LHCN-M2 (cell line): Measurements from ENCODE around the gene STIP1. TPM values are rescaled to one million over a fixed set of nuclear protein-coding genes. Genes with fewer than 3 reads are reported as not detected.

Source experiments
- DNase-seq: peaks from one replicate; pipeline ENCODE4 v3.0.0-alpha.2; 2012; ENCODE audit warnings: low read depth
- total RNA-seq: library from RNA; depleted of rRNA; stranded (reverse); fragments of >200 nt; gene quantifications from 2 replicates; pipeline ENCODE4 v1.2.3, GENCODE V29; 2014; rRNA removed

Gene STIP1
- total RNA-seq, 1 experiment from 2014 or later, result 237 TPM

GRCh38 chr11:64249563-64250414 lies 63.8 kb downstream of the STIP1 start:
- DNase-seq, result no peak

DNA sequence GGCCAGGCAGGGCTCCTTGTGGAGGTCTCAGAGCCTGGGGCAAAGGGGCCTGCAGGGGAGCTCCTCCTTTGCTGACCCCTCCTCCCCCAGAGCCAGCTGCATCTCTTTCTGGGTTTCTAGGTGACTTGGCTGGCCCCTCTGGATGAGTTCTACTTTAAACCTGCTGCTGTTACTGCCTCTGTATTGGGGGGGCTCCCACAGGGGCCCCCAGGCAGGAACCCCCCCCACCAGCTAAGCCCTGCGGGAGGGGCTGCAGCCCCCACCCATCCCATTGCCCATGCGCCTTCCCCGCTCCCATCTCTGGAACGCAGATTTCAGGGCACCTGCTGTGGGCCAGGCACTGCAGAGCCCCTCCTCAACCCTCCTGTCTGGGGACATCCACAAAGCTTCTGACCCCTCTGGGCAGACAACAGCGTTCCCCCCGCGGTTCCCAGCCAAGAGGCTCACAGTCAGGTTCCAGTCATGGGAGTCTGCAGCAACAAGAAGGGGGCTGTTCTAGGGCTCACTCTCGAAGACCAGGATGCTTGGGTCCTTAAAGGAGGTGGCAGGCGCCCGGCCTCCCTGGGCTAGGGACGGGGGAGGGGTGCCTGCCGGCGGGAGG lies 64.5 kb downstream of the STIP1 start:
- DNase-seq, result no peak

- no peak for DNase-seq
These were observed 65.2 kb downstream of the STIP1 start, which contains the start of gene PLCB3 for GRCh38 chr11:64251016-64251752. PLCB3 (plus strand) TSS chr11:64251530; CDS start chr11:64251650, 120 bp downstream.

- no peak for DNase-seq
These were observed 65.7 kb downstream of the STIP1 start for GRCh38 chr11:64251753-64252002.

DNA sequence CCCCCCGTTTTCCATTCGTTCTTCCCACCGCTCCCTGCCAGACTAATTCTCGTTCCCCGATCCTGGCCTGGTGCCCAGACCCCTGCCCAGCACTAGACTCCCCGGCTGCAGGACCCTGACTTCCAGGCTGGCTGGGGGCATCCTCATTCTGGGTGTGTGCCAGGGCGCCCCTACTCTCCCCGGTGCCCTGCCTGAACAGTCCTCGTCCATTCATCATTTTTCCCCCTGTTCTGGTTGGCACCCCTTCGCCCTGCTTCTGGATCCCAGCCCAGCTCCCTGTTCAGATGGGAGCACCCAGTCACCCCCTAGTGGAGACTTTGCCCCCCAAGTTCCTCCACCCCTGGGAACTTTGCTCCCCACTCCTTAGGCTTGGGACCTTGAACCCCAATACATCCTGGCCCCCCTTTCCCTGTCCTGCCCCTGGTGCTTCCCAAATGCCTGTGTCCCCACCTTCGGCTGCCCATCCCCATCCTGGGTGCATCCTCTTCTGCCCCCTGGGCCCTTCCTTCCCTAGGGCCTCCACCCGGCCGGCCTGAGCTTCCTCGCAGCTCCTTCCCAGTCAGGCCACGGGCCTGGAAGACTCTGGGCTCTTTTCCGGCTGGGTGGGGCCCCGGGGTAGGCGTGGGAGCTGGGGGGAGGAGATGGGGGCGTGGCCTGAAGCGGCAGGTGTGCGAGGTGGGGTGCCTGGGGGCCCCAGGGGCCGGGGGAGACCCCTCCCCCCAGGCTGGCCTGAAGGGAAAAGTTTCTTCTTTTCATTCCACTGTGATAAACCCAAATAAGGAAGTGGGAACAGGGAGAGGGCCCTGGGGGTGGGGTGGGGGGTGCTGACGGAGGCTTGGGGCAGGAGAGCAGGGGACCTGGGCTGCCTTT lies 66.3 kb downstream of the STIP1 start:
- no peak for DNase-seq

- DNase-seq, result no peak
These were observed 67.1 kb downstream of the STIP1 start for GRCh38 chr11:64253043-64253442.

DNA sequence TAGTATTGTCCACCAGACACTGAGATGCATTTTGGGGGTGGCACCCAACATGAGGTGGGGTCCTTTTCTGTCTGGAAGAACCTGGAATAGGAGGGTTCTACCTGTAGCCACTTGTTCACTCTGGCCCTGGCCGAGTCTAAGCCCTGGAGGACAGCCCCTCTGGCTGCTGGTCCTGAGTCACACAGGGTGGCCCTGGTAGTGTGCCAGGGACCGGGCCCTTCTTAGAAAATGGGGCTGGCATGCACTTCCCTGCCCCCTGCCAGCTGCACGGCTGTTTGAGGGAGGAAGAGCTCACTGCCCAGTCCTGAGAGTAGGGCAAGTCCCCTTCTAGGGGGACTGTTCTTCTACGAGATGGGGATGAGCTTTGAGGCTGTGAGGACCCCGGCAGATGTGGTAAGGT lies 67.5 kb downstream of the STIP1 start:
- no peak for DNase-seq

Other genes starting within 250 kb of the STIP1 start
- gene NAA40, start 247.2 kb upstream of the STIP1 start, total RNA-seq, result 17.6 and 18.3 TPM in 2 replicates
- gene COX8A, start 211.6 kb upstream of the STIP1 start, total RNA-seq, result 611 and 814 TPM in 2 replicates
- 47.8 and 62.5 TPM in 2 replicates for gene OTUB1, start 199.7 kb upstream of the STIP1 start, total RNA-seq
- not detected in 2 replicates for gene FLRT1, start 150.2 kb upstream of the STIP1 start, total RNA-seq
- 38.0 and 40.8 TPM in 2 replicates for gene MACROD1, start 20.1 kb upstream of the STIP1 start, total RNA-seq
- gene FERMT3, start 20.6 kb downstream of the STIP1 start, total RNA-seq, result 18.4 and 22.8 TPM in 2 replicates
- gene TRPT1, start 40.0 kb downstream of the STIP1 start, total RNA-seq, result 65.0 and 72.5 TPM in 2 replicates
- 89.8 and 101 TPM in 2 replicates for gene NUDT22, start 40.1 kb downstream of the STIP1 start, total RNA-seq
- 4.4 and 8.3 TPM in 2 replicates for gene DNAJC4, start 44.4 kb downstream of the STIP1 start, total RNA-seq
- 50.2 and 56.9 TPM in 2 replicates for gene VEGFB, start 48.4 kb downstream of the STIP1 start, total RNA-seq
- 77.7 and 80.8 TPM in 2 replicates for gene FKBP2, start 54.9 kb downstream of the STIP1 start, total RNA-seq
- 696 and 750 TPM in 2 replicates for gene PPP1R14B, start 60.8 kb downstream of the STIP1 start, total RNA-seq
- 92.5 and 100 TPM in 2 replicates for gene PLCB3, start 65.4 kb downstream of the STIP1 start, total RNA-seq
- gene BAD, start 98.5 kb downstream of the STIP1 start, total RNA-seq, result 92.3 and 92.4 TPM in 2 replicates
- gene GPR137, start 99.7 kb downstream of the STIP1 start, total RNA-seq, result 24.9 and 26.8 TPM in 2 replicates
- not detected in 2 replicates for gene KCNK4, start 105.1 kb downstream of the STIP1 start, total RNA-seq
- 0.29 TPM in 1 of 2 replicates, not detected in the other for gene CATSPERZ, start 114.2 kb downstream of the STIP1 start, total RNA-seq
- gene ESRRA, start 119.4 kb downstream of the STIP1 start, total RNA-seq, result 58.2 and 59.8 TPM in 2 replicates
- 261 and 366 TPM in 2 replicates for gene TRMT112, start 131.4 kb downstream of the STIP1 start, total RNA-seq
- gene PRDX5, start 131.9 kb downstream of the STIP1 start, total RNA-seq, result 215 and 240 TPM in 2 replicates
- gene CCDC88B, start 154.0 kb downstream of the STIP1 start, total RNA-seq, result 0.63 and 0.71 TPM in 2 replicates
- gene RPS6KA4, start 173.0 kb downstream of the STIP1 start, total RNA-seq, result 56.2 and 64.1 TPM in 2 replicates